Body of pancreas (tissue), 4 donors: ENCODE results near the gene ETNPPL.

Source experiments
- POLR2A ChIP-seq, 3 donors: fragments of 450-650 bp; IDR thresholded peaks; one replicate each; pipeline ENCODE4 v1.6.1; 2016; ENCODE audit warnings: antibody characterized with exemption in 3 of 3, mild to moderate bottlenecking in 2 of 3
- TF ChIP-seq, protein P1 (sequence below), 7 experiments: fragments of 450-650 bp in 4 of 7; fragments of 200-600 bp in 3 of 7; sonication (generic) in 3 of 7; IDR thresholded peaks; one replicate each; pipeline ENCODE4 v1.5.1; 2016 to 2019; ENCODE audit warnings: antibody characterized with exemption in 7 of 7

GRCh38 chr4:108775921-108776320, 13.1 kb upstream of the ETNPPL start:
- TF ChIP-seq POLR2A (IDR thresholded peaks at IDR 0.05), result no peak
- TF ChIP-seq, protein P1, sequence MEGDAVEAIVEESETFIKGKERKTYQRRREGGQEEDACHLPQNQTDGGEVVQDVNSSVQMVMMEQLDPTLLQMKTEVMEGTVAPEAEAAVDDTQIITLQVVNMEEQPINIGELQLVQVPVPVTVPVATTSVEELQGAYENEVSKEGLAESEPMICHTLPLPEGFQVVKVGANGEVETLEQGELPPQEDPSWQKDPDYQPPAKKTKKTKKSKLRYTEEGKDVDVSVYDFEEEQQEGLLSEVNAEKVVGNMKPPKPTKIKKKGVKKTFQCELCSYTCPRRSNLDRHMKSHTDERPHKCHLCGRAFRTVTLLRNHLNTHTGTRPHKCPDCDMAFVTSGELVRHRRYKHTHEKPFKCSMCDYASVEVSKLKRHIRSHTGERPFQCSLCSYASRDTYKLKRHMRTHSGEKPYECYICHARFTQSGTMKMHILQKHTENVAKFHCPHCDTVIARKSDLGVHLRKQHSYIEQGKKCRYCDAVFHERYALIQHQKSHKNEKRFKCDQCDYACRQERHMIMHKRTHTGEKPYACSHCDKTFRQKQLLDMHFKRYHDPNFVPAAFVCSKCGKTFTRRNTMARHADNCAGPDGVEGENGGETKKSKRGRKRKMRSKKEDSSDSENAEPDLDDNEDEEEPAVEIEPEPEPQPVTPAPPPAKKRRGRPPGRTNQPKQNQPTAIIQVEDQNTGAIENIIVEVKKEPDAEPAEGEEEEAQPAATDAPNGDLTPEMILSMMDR (IDR thresholded peaks at IDR 0.05), result no peak
